GM18907 (cell line): ENCODE measurements around the gene DDX54.
A peak's percentile ranks its signal among the peaks of the same experiment; 100 is the strongest.

Source experiments
- ATAC-seq: cut with Tn5 transposase; IDR thresholded peaks from one replicate; pipeline ENCODE4 v1.9.1; 2021; ENCODE audit warnings: mild to moderate bottlenecking, moderate library complexity; ENCODE audit not compliant: unreplicated experiment

Gene DDX54

GRCh38 chr12:113164014-113164413, 21.3 kb downstream of the DDX54 start:
- no peak for ATAC-seq

- ATAC-seq, result no peak
Observed at GRCh38 chr12:113163030-113163360, 22.3 kb downstream of the DDX54 start.

GRCh38 chr12:113162102-113163029, 22.9 kb downstream of the DDX54 start:
- ATAC-seq, result no peak

GRCh38 chr12:113161415-113162016, 23.8 kb downstream of the DDX54 start:
- no peak for ATAC-seq

GRCh38 chr12:113159937-113160336, 25.3 kb downstream of the DDX54 start:
- no peak for ATAC-seq

- ATAC-seq, result no peak
Observed at GRCh38 chr12:113158439-113159203, 26.7 kb downstream of the DDX54 start.

- no peak for ATAC-seq
Observed at GRCh38 chr12:113157218-113157859, 27.9 kb downstream of the DDX54 start.

GRCh38 chr12:113155646-113156045, 29.6 kb downstream of the DDX54 start:
- ATAC-seq, result no peak

GRCh38 chr12:113155060-113155459, 30.2 kb downstream of the DDX54 start:
- ATAC-seq, result no peak

GRCh38 chr12:113154351-113154973, 30.8 kb downstream of the DDX54 start:
- no peak for ATAC-seq

GRCh38 chr12:113152835-113153814, 32.2 kb downstream of the DDX54 start:
- ATAC-seq, result peak; percentile 44

- ATAC-seq, result no peak
Observed at GRCh38 chr12:113152196-113152834, 33.0 kb downstream of the DDX54 start.

- no peak for ATAC-seq
Observed at GRCh38 chr12:113151655-113152054, 33.6 kb downstream of the DDX54 start.

- ATAC-seq, result no peak
Observed at GRCh38 chr12:113149361-113150150, 35.7 kb downstream of the DDX54 start, which contains the start of gene CFAP73. TSS of gene CFAP73 (plus strand) at chr12:113149724. CDS start at chr12:113149858, 134 bp downstream.

- ATAC-seq, result no peak
Observed at GRCh38 chr12:113146999-113147398, 38.3 kb downstream of the DDX54 start.

GRCh38 chr12:113145720-113146551, 39.3 kb downstream of the DDX54 start:
- ATAC-seq, result no peak

- no peak for ATAC-seq
Observed at GRCh38 chr12:113144806-113145205, 40.5 kb downstream of the DDX54 start.
